Measurements from ENCODE around the gene LRRC70.
"Not testable (repeated sequence)": the region's sequence is repeated elsewhere in the genome, so short reads cannot be mapped to it uniquely, and the experiment has no call there.

LRRC70 gene, protein sequence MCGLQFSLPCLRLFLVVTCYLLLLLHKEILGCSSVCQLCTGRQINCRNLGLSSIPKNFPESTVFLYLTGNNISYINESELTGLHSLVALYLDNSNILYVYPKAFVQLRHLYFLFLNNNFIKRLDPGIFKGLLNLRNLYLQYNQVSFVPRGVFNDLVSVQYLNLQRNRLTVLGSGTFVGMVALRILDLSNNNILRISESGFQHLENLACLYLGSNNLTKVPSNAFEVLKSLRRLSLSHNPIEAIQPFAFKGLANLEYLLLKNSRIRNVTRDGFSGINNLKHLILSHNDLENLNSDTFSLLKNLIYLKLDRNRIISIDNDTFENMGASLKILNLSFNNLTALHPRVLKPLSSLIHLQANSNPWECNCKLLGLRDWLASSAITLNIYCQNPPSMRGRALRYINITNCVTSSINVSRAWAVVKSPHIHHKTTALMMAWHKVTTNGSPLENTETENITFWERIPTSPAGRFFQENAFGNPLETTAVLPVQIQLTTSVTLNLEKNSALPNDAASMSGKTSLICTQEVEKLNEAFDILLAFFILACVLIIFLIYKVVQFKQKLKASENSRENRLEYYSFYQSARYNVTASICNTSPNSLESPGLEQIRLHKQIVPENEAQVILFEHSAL

DNA sequence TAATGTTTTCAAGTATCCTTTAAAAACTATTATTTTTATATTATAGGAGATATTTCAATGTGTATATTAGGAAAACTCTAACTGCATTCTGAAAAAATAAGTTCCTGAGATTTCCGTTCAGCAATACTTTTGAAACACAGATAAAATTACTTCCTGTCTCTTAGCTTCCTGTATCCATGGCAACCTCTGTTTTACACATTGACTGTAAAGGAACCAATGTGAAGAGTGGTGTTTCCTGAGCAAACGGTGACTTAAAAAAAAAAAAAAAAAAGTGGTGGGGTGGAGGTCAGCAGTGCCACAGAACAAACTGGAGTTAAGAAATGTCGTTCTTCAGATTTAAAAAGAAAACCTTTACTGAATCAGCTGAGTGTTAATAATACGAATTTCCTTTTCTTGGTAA lies at the start of gene LRRC70:
Gene LRRC70, plus strand, starts transcription at position 280 of the 400 bp plus-strand sequence. CDS start 620 bp downstream, outside the sequence.
- DNase-seq (ENCODE audit: low read depth in 2 of 2): no peak

DNA sequence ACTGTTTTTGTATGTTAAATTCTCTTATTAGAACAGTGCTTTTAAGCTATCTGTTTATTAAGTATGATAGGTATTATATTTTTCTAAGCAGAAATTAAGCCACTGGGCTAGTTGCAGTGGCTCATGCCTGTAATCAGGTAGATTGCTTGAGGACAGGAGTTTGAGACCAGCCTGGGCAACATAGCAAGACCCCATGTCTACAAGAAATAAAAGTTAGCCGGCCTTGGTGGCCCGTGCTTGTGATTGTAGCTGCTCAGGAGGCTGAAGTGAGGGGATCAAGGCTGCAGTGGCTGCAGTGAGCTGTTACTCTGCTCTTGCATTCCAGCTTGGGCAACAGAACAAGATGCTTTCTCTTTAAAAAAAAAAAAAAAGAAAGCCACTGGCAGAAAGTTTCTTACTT lies 45.0 kb upstream of the LRRC70 start:
- DNase-seq (ENCODE audit: low read depth in 2 of 2): no peak

DNA sequence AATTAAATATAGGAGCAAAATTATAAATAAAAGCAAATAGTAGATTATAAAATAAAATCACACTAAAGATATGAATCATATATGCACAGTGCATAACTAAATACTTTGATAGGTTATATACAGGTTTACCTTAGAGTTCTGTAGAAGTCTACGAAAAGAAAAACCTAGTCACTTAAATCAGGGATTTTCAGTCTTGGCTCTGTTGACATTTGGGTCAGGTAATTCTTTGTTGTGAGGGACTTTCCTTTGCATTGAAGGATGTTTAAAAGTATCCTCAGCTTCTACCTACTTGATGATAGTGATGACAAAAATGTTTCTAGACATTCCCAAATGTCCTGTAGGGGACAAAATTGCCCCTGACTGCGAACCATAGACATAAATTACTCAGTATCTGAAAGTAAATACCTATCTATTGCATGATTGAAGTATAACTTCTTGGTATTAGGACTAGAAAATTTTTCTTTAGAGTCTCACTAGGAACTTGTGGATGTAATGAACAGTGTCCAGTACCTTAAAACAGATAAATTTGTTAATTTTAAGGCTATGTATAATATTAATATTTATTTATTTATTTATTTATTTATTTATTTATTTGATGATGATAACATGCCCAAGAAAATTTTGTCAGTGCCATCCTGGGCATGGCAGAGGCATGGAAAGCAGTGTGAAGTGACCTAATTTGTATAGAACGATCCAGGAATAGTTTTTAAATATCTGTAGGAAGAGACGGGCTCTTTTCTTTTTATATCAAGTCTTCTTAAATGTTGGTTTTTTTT lies 44.0 kb upstream of the LRRC70 start:
- DNase-seq (ENCODE audit: low read depth in 2 of 2): no peak

DNA sequence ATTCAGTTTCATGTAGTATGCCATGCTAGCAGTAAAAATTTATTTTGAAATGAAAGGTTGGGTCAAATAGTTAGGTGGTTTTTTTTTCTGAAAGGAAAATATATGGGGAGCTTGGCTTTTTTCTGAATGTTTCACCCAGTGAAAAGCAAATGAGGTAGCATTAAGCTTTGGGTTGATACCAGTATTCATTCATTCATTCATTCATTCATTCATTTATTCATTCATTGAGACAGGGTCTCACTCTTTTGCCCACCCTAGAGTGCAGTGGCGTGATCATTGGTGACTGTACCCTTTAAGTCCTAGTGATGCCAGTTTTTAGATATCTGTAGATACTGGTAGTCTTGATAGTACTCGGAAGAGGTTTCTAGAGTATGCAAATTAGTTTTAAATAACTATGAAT lies 42.4 kb upstream of the LRRC70 start:
- DNase-seq (ENCODE audit: low read depth in 2 of 2): no peak

DNA sequence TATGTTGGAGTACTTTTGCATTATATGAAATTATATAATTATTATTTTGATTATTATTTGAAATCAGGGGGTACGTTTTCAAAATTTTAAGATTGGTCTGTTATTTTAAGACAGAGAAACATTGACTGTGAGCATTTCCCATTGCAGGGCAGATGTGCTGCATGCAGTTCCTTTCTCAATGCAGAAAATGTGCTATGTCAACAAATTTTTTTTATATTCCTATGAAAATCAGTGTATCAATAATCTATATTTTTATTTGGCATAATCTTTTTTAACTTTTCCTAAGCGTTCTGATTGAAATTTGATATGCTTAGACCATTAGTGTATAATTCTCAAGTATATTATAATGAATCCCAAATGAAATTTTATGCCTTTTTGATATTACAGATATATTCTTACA lies 41.8 kb upstream of the LRRC70 start:
- DNase-seq (ENCODE audit: low read depth in 2 of 2): no peak

DNA sequence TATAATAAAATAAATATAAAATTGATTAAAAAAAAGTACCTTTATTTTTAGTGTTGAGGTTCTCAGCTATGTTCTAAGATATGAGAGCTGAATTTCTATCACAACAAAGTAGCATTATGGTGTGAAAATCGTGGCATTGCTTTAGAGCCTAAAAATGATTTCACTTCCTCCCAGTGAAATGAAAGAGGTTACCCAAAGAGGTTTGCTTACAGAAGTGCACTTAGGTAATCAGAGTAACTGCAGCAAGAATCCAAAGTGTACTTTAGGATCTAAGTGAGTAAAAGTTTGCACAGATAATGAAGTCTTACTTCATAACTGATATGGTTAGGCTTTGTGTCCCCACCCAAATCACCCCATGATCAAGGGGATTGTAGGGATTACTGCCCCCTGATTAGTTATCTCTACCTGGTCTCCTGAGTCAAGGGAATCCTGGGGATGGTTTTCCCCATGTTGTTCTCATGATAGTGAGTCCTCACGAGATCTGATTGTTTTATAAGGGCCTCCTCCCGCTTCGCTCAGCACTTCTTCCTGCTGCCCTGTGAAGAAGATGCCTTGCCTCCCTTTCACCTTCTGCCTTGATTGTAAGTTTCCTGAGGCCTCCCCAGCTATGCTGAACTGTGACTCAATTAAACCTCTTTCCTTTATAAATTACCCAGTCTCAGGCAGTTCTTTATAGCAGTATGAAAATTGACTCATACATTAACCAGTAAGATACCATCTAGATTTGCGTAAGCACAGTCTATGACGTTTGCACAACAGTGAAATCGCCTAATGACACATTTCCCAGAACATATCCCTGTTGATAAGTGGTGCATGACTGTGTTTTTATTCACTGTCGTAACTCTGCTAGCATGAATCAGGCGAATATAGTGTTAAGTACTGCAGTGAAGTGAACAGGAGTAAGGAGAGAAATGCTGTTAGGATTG lies 40.3 kb upstream of the LRRC70 start:
- DNase-seq (ENCODE audit: low read depth in 2 of 2): no peak

DNA sequence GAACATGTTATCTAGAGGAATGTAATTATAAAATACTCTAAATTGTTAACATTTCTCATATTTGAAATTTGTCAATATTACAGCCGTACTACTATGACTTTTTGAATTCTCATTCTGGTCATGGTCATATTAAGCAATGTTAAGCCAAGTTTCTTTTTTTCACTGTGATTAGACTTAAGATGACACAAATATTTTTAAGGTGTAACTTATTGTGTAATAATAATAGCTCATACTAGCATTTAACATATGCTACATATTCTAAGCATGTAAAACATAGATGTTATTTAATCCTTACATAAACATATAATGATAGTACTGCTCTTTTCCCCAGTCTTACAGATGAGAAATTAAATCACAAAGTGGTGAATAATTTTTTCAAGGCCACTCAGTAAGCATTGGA lies 35.9 kb upstream of the LRRC70 start:
- DNase-seq (ENCODE audit: low read depth in 2 of 2): no peak

DNA sequence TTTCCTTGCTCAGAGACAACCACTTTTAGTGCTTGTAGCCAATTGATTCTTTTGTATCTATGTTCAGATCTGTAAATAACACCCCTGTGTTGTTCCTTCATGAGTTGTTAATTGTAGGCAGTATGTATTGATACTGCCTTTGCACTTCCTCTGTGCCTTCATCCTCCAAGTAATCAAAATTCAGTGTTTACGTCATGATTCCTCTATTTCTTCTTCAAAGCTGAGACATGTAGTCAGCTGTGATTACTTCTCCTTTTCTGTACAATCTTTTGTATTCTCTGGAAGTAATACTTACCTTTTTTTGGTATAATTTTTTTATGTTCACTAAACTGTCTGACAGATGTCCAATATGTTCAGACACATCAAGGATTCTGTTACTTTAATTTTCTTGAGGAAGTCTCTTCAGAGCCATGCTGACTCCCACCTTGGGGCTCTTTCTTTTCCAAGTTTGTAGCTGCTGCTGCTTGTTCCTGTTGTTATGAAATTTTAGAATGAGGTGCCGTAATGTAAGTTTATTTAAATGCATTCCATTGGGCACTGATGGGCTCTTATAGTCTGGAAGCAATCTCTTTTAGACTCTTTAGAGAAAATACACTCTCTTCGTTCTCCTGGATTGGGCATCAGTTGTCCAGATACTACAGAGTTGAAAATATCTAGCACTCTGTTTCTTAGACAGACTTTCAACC lies 30.5 kb upstream of the LRRC70 start:
- no peak for DNase-seq (ENCODE audit: low read depth in 2 of 2)

DNA sequence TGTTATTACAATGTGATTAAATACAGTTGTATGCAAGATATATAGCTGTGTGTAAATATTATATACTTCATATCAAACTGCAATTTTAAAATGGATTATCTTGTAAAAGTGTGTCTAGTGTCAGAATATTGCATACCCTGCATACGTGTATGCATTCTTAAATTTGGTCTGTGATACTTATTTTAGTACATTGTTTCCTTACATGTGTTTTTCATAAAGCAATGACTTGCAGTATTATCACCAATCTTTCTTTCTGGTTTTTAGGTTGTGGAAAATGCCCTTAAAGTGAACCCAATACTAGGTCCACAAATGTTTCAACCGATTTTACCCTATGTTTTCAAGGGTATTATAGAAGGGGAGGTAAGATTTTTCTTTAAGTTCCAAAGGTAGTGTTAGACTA lies 28.5 kb upstream of the LRRC70 start:
- DNase-seq (ENCODE audit: low read depth in 2 of 2): no peak

DNA sequence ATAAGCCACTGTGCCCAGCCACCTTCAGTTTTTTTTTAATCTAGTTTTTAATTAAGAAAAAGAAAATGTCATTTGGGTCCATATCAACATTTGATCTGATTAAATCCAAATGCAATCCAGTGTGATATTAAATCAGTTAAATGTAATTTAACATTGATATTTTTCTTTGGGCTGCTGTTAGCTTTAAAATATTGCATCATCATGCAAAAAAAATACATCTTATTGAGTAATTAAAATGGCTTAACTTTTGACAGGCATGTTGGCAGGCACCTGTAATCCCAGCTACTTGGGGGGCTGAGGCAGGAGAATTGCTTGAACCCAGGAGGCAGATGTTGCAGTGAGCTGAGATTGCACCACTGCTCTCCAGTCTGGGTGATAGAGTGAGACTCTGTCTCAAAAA lies 22.7 kb upstream of the LRRC70 start:
- no peak for DNase-seq (ENCODE audit: low read depth in 2 of 2)

DNA sequence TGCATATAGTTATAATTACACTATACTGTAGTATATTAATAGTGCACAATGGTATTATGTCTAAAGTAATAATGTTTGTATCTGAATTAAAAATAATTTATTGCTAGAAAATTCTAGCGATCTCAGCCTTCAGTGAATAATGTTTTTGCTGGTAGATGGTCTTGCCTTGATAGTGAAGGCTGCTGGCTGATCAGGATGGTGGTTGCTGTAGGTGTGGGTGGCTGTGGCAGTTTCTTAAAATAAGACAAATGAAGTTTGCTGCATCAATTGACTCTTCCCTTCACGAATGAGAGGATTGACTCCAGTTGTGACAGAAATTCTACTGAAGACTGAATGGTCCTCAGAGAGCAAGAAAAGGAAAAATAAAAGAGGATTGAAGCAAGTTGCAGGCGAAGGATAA lies 19.7 kb upstream of the LRRC70 start:
- no peak for DNase-seq (ENCODE audit: low read depth in 2 of 2)

DNA sequence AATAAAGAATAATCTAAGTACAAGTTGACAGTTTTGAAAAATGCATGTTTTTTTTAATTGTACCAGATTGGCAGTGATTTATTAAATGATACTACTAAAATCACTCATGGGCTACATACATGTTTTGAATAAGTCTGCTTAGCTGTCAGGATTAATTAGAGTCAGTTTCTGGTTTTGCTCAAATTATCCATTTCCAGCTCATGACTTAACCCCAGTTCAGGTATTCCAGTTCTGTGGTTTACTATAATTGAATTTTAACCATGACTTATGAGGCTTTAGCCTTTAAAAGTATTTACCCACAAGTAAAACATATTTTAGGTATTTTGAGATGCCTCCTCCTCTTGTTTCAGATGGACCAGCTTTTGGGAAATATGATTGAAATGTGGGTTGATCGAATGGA lies 17.8 kb upstream of the LRRC70 start:
- no peak for DNase-seq (ENCODE audit: low read depth in 2 of 2)

DNA sequence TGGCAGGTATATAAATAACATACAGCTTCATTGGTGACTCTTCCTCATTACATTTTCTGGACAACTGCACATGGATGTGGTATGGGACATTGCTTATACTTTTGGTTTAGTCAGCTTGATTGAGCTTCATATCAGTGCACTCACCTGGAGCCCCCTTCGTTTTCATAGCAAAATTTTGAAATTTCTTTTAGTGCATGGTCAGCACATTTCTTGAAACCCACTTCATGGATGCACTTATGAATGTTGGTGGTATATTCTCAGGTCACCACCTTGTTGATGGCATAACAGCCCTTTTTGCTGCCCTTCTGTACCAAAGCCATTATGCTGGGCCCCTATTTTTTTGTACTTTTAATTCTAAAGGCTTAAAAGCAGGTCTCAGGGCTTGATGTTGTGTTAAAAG lies 16.7 kb upstream of the LRRC70 start:
- DNase-seq (ENCODE audit: low read depth in 2 of 2): no peak

DNA sequence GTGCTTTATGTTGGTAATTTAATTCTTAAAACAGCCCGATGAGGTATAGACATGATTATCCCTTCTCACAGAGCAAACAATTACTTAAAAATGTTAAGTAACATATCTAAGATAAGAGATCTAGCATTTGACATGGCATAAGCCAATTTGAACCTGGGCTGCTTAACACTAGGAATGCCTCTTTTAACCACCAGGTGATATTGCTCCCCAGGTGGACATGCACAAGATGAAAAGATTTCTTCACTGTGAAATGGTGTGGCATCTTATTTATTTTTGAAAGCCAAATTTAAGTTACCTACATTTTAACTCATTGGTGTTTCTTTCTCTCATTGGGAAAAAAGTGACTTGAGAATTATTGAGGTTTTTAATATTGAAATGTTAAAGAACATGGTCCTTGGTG lies 15.8 kb upstream of the LRRC70 start:
- no peak for DNase-seq (ENCODE audit: low read depth in 2 of 2)

DNA sequence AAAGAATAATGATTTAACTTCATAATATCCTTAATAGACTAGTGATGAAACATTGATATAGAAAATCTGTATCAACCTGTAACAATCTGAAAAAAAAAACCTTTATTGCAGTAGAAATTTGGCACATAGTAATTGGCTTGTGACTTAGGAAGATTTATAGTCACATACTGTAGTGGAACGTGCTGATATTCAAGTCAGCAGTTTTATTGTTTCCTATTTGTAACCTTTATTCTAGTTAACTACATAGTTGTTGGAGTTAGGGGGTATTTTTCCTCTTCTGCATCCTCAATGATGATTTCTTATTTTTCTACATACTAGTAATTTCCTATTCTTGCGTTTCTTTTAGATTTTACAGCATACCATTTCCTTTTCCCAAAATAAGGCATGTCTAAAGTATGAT lies 14.5 kb upstream of the LRRC70 start:
- no peak for DNase-seq (ENCODE audit: low read depth in 2 of 2)

DNA sequence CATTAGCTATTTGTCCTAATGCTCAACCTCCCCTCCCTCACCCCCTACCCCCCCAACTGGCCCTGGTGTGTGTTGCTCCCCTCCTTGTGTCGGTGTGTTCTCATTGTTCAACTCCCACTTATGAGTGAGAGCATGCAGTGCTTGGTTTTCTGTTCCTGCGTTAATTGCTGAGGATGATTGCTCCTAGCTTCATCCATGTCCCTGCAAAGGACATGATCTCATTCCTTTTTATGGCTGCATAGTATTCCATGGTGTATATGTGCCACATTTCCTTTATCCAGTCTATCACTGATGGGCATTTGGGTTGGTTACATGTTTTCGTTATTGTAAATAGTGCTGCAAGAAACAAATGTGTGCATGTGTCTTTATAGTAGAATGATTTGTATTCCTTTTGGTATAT lies 12.9 kb upstream of the LRRC70 start:
- not testable (repeated sequence) for DNase-seq (ENCODE audit: low read depth in 2 of 2)

DNA sequence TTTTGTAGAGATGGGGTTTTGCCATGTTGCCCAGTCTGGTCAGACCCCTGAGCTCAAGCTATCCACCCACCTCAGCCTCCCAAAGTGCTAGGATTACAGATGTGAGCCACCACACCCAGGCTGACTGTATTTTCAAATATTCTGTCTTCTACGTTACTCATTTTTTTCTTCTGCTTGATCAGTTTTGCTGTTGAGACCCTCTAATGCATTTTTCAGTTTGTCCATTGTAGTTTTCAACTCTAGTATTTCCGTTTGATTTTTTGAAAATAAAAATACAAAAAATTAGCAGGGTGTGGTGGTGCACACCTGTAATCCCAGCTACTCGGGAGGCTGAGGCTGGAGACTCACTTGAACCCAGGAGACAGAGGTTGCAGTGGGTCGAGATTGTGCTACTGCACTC lies 10.5 kb upstream of the LRRC70 start:
- DNase-seq (ENCODE audit: low read depth in 2 of 2): no peak

DNA sequence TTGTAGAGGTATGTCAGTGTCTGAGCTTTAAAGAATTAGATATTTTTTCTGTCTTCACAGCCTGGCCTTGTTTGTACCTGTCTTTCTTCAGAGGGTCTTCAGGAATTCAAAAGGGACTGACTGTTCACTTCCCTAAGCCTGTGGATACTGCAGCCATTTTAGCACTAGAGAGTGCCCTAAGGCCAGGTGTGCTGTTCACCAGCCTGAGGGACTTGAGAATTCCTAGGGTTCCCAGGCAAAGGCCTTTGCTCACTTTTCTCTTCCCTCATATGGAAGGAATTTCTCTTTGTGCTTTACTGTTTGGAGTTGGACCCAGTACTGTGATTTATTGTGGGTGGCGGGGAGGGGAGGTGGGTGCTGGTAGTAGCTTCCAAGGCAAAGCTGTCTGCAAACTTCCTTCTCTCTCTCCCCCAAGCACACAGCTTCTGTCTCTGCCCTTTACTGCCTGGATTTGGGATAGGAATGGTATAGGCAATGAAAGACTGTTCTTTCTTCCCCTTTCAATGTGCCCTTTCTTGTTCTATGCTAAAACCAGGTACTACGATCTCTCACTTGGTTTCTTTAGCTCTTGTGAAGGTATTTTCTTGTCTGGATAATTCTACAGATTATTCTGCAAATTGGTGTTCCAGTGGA lies 9.7 kb upstream of the LRRC70 start:
- DNase-seq (ENCODE audit: low read depth in 2 of 2): no peak

DNA sequence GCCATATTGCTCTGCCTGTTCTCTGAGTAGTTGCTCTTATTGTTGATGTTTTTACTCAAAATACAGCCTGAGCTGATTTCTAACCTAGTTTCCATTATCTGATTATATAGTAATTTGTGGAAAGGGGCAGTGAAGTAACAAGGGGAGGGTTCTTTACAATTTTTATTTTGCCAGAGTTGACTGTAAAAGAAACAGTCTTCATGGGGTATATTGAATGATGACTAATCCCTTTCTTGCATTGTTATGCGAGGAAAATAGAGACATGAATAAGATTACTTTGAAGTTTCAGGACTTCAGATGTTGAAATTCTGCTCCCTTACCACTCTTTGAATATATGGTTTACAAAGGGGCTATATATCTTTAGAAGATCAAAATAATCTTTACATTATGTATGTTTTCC lies 9.1 kb upstream of the LRRC70 start:
- no peak for DNase-seq (ENCODE audit: low read depth in 2 of 2)

DNA sequence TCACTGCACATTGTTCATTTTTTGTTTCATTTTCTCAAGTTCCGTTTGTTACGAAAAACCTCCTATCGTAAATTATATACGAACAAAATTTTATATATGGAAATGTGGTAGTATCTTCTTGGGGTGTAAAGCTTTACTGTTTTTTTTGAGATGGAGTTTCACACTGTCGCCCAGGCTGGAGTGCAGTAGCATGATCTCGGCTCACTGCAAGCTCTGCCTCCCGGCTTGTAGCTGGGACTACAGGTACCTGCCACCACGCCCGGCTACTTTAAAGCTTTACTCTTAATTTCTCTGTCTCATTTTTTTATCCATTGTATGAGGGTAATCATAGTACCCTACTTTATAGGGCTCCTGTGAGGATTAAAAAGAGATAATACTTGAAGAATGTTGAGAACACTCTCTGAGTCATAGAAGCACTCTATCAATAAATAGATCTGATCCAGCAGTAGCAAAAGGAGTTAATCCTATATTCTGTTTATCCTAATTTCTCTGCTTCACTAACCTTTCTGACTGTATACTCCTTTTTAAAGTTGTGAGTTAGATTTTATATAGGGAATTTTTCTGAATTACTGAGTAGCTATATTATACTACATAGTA lies 5.6 kb upstream of the LRRC70 start:
- DNase-seq (ENCODE audit: low read depth in 2 of 2): no peak
